GM18526 (cell line): ENCODE results near the gene CLMN.

Source experiments
- POLR2A ChIP-seq: IDR thresholded peaks from 3 replicates; pipeline ENCODE4 v1.6.1; 2011; ENCODE audit not compliant: insufficient read length; ENCODE audit errors: extremely low read depth

CLMN gene

DNA sequence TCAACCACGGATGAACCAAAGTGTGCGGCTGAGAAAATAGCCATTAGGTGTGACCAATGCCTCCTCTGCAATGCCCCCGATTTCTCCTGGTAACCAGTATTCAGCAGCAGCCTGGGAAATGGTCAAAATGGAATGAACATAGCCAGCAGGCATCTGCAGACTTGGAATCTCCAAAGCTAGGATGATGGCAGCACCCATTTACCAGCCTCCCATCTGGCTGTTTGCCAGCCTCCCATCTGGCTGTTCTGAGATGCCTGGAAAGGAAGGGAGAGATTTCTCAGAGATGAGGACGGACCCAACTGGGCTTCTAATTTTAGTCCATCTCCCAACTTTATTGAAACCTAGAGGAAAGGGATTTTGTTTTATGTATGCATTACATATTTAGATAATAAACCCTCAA is 16.2 kb downstream of the CLMN start:
- TF ChIP-seq POLR2A, result no peak

DNA sequence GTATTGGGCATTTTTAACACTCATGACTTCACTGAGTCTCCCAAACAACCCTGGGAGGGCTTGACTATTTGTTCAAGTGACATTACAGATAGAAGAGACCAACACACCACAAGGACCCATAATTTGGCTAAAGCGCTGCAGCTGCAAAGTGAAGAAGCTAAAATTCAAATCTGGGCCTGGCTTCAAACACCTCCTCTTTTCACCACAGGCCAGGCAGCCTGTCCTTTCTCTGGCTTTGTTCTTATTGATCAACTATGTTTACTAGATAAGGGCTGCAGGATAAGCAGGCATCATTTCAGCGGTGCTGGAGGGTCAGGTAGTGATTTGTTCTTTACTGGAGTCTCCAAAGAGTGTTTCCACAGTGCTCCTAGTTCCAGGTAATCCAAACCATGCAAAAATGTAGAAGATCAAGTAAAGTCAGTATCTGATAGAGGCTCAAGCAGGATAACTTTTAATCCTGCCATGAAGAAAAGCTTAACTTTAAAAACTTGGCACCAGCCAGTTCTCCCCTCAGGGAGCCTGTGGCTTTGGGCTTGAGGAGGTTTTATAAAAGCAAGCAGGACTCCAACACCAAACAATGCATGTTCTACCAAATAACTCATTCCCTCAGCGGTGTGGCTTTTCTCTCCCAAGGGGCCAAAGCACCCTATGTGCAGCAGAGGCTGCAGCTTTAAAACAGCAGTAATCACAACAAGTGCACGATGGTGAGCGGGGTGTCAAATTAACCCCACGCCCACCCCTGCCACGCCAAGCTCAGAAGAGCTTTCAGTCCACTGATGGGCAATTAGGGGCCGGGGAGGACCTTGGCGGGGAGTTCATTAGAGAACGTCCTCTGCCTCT is 16.8 kb downstream of the CLMN start:
- TF ChIP-seq POLR2A, result no peak

DNA sequence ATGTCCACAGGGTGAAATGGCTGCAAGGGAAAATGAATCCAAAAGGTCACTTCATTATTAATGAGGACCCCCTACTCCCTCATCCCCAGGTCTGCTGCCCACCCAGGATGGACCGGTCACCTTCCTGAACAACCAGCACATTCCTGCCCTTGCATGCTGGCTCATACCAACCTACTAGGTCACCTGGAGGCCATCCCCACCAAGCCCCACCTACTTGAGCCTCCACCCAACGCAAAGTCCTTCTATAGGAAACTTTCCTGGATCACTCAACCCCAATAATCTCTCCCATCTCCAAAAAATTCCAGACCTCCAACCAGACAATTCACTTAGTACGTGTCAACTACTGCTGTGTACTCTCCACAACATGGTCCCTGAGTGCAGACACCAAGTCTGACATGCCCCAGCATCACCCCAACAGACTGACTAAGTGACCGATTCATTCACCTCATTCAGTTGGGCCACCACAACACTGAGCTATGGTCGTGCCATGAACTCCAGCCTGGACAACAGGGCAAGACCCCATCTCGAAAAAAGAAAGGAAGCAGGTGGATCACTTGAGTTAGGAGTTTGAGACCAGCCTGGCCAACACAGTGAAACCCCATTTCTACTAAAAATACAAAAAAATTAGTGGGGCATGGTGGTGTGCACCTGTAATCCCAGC is 18.1 kb downstream of the CLMN start:
- no peak for TF ChIP-seq POLR2A

DNA sequence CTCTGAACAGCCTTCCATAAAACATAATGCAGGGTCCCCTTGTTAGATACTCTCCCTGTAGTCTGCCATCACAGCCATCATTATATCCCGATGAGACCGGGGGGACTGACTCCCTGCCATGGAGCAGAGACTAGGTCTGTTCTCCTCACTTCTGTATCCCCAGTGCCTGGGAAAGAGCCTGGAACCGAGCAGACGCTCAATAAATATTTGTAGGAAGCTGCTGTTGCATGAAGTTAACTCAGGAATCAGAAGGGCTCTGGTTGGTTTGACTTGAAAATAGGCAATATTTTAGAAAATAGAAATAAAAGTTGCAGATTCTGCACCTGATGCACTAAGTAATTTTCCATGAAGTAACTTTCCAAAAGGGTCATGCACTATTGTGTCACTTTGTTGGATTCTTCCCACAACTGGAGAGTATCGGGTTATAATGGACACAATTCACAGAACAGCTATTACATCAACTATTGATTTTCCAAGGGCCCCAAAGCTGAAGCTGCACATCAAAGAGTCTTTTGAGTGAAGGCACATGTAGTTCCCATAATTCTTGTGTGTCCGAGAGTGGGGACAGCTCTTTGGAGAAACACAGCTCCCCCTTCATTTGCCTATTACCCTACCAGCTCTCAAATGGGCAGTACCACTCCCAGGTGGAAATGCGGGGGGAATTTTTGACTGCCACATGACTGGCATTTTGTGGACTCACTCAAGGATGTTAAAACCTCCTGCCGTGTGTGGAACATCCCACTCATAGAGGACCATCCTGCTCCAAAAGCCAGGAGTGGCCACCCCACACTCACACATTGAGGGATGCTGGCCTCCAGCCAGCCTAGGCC is 18.8 kb downstream of the CLMN start:
- no peak for TF ChIP-seq POLR2A

DNA sequence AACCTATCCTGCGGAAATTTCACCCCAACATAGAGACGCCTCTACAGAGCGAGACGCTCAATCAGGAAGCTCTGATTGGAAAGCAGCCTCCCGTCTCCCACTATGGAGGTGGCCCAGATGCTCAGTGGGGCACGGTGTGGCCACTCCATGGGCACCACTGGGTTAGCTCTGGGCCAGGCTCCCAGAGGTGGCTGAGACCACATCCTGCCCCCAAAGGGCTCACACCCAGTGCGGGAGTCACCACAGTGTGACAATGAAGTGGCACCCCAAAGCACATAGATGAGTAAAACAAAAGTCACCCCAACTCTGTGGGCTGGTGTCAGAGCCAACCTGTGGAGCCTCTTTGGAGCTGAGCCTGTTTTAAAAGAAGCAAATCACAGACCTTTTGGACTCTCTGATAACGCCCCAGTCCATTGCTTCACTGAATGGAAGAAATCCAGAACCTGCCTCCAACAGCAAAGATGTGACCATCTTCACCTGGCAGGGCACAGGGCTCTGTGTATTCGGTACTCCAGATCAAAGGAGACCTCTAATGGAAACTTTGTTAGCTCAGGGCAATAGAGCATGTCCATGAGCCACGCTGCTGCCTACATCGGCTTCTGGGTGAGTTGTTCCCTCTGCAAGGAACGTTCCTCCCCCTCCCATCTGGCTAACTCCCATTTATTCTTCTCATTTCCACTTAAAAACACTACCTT is 19.6 kb downstream of the CLMN start:
- no peak for TF ChIP-seq POLR2A

DNA sequence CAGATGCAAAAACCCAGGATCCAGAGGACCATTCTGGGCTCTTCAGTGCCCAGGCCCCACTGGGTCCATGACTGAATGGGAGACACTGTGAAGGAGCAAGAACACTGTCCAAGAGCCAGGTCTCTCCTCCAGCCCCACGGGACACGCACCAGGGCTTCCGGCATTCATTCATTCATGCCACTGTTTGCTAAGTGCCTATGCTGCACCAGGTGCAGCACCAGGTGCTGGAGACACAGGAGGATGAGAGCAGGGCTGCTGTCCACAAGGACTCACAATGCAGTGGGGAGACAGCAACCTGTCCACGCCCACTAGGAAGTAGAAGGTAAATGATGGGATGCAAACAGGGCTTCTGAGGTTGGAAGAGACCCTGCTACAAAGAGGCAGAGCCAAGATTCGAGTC is 20.4 kb downstream of the CLMN start:
- no peak for TF ChIP-seq POLR2A

DNA sequence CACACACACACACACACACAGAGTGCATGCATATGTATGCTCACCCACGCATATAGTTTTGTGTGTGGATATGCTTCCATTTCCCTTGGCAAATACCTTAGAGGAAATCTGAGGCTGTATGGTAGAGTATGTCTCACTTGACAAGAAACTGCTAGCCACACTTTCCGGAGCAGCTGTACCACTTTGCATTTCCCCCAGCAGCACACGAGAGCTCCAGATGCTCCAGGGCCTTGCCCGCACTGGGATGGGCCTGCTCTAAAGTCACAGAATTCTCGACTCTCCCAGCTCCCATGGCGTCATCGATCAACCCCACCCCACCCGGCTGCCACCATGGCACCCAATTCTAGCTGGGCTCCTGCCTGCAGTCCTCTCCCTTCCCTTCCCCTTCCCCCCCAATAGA is 21.9 kb downstream of the CLMN start:
- no peak for TF ChIP-seq POLR2A

DNA sequence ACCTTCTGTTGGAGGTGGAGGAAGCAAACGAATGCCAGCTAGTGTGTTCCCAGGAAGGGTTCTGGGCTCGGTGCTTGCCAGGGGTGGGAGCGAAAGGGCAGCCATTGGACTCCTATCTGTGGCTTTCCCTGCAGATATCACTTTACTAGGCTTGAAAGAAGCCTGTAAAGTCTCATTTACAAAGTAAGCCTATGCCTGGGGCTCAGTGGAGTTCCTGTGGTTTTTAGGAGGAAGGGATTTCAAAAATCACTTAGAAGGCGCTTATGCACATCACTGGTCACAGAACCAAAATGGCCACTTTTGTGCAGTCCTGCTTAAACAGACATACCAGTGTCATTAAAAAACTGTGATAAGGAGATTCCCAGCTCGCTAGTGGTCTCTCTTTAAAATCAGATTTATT is 22.7 kb downstream of the CLMN start:
- TF ChIP-seq POLR2A, result no peak

DNA sequence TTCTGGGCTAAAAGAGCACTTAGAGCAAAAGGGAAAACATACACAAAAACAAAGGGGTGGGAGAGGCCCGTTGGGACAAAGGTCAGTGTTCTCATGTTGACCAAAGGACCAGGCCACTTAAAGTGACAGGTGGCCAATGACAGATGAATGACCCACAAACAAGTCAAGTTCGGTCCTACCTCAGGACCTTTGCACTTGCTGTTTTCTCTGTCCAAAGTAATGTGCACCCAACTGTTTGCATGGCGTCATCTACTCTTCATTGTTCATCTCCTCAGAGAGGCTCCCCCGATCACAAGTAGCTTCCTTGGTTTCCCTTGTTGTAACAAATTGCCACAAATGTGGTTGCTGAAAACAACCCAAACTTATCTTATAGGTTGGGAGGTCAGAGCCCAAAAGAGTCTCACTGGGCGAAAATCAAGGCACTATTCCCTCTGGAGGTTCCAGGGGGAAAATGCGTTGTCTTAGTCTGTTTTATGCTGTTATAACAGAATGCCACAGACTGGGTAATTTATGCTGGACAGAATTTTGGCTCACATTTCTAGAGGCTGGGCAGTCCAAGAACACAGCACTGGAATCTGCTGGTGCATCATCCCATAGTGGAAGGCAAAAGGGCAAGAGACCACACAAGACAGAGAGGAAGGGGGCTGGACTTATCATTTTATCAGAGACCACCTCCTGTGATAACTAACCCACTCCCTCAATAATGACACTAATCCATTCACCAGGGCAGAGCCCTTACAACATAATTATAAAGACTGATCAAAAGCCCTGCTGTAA is 23.9 kb downstream of the CLMN start:
- TF ChIP-seq POLR2A, result no peak

DNA sequence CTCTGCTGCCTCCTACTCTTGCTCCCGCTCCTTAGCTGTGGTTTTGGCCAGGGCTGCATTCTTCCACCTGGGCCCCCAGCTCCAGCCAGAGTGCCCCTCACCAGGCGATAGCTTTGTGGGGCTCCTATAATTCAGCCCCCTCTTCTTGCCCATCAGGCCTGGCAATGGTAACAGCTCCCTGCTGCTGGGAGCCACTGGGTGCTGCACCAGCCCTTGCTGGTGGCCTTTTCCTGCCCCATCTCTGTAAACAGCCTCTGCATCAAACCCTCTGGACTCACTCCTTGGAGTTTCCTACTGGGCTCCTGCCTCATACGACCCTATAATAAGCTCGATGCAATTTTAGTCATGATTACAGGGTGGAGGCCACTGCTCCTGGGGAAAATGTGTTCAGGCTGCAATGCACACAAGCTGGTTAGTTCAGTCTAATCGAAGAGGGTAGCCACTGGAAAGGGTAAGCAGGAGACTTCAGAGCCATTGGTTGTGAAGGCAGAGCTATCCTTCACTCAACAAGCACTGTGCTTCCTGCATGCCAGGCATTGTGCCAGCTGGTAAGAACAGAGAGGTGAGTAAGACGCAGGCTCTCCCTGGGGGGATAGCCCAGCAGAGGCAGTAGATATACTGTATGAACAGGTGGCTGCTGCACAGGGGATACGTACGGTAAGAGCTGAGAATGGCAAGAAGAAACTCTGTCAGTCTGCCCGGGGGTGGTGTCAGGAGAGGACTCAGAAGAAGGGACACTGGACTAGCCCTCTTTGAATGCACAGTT is 24.7 kb downstream of the CLMN start:
- no peak for TF ChIP-seq POLR2A

DNA sequence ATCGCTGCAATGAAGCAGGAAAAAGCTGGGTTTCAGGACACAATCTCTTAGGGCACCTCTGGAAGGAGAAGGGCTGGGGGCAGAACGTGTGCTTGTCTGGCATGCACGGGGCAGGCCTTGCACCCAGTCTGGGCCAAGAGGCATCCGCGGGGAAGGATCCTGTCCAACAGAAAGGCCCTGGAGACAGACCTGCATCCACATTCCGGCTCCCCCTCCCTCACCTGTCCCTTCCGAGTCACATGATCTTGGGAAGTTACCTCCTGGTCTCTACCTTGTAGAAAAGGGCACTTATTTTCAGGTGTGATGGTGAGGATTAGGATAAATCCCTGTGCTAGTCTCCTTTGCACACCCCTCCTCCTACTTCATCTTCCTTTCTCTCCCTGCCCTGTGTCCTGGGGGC is 25.4 kb downstream of the CLMN start:
- no peak for TF ChIP-seq POLR2A

DNA sequence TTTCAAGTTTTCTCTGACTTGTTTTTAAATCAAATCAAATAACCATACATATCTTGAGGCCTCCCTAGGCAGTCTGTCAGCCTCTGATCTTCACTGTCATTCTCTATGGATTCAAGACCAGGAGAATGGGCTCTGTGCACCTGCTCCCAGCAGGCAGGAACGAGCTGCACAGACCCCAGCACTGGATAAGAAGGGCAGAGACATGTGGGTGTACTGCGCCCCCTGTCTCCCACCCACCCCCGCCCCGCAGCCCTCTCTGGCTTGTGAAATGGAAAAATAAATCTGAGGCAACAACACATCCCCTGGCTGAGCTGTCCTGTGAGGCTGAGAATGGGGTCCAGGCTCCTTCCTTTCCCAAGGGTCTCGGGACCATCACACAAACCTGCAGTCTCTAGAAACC is 26.3 kb downstream of the CLMN start:
- TF ChIP-seq POLR2A, result no peak

DNA sequence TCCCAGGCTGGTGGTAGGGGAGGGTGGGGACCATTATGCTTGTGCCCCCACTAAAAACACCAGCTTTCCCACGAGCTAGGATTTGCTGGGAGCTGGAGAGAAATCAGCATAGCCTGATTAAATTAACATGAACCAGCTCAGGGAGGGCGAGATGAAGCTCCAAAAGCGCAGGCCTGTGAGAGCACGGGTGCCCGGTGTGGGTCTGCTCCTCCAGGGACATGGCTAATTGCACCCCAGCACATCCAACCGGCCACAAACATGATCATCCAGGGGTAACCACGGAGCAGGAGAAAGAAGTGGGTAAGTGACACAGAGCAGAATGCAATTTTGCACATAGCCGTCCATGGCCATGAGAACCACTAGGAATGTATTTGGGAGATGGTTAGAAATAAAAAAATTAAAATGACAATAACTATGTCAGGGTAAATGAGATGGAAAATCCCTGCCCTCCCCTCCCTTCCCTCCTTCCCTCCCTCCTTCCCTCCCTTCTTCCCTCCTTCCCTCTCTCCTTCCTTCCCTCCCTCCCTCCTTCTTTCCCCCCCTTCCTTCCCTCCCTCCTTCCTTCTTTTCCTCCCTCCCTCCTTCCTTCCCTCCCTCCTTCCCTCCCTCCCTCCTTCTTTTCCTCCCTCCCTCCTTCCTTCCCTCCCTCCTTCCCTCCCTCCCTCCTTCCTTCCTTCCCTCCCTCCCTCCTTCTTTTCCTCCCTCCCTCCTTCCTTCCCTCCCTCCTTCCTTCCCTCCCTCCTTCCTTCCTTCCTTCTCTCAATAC is 26.9 kb downstream of the CLMN start:
- TF ChIP-seq POLR2A, result no peak
